DMS79 (cell line): Measurements from ENCODE around the gene OR6C65.

Source experiments
- DNase-seq: peaks from one replicate; lab custom pipeline; 2025; lab: John Stamatoyannopoulos, UW

OR6C65 gene

DNA sequence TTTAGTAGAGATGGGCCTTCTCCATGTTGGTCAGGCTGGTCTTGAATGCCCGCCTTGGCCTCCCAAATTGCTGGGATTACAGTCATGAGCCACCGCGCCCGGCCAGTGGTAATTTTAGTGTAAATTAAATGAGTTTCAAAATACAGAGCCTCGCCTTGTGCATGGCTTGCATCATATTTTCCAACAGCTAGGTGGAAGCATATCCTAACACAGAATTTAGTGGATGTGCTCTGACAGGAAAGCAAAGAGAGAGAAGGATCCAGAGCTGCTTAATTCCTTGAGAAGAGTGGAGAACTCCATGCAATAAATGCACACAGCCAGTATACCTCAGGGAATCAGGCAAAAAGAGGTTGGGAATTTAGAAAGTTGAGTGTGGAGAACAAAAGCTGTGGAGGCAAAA is 46.0 kb downstream of the OR6C65 start:
- DNase-seq = no peak

DNA sequence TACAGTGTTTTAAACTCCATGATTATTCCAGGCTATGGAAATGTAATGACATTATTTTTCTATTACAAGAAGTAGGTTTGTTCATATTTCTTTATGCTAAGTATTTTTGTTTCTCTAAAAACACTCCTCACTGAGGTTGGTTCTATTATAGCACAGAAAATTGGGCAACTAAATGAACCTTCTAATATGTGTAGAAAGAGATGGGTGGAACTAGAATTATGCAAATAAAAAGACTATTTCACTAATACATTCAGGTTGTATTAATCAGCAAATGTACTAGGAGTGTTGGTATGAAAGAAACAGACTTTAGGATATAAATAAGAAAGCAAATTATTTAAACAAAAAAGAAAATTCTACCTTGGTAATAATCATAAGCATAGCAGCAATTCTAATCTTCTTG is 48.5 kb downstream of the OR6C65 start:
- no peak for DNase-seq
